Activated T-cell treated with anti-CD3 and anti-CD28 coated beads for 24 hours (primary cell): ENCODE data around the gene BRF1.
"Not testable (repeated sequence)": the region's sequence is repeated elsewhere in the genome, so short reads cannot be mapped to it uniquely, and the experiment has no call there.

Experiments used
- DNase-seq: peaks from one replicate; pipeline ENCODE4 v3.0.0-alpha.2; 2020; ENCODE audit warnings: low read depth

The BRF1 gene

GRCh38 chr14:105290621-105291346 lies 10.0 kb downstream of the BRF1 start:
- no peak for DNase-seq

DNA sequence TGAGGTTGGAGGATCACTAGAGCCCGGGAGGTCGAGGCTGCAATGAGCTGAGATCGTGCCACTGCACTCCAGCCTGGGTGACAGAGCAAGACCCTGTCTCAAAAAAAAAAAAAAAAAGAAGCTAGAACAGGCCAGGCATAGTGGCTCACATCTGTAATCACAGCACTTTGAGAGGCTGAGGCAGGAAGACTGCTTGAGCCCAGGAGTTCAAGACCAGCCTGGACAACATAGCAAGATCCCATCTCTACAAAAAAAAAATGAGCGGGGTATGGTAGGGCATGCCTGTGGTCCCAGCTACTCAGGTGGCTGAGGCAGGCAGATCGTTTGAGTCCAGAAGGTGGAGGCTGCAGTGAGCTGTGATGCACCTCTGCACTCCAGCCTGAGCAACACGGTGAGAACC lies 11.9 kb downstream of the BRF1 start:
- DNase-seq, result not testable (repeated sequence)

- DNase-seq, result no peak
Measured at GRCh38 chr14:105287249-105288102, 13.3 kb downstream of the BRF1 start.

DNA sequence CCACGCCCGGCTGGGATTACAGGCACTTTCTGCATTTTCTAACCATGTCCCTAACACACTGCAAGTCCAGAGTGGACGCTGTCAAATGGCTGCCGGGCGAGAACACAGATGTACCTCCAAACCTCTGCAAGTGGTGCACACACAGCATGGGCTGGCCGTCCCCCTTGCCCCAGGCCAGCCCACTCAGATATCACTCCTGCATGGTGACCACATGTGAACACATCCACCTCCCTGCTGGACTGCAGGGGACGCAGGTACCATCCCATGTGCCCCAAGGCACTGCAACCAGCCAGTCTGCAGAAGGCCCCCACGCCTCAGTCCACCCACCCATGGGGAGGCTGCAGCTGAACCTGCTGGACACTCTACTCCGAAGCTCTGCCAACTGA lies 14.0 kb downstream of the BRF1 start:
- no peak for DNase-seq

GRCh38 chr14:105285174-105285573 lies 15.6 kb downstream of the BRF1 start:
- no peak for DNase-seq

DNA sequence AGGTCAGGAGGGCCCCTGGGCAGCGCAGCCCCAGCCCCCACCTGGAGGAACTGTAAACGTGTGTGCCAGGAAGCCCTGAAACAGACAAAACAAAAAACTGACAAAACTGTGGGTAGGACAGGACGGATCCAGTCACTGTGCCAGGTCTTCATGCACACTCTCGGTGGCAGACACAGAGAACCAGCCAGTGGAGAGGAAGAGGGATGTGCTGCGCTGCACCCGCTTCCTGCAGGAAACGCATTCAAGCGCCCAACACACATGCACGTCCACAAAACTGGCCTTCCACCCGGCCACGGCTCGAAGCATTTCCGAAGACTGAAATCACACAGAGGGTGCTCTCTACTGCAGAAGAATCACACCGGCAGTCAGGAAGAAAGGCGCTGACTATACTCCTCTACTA lies 16.9 kb downstream of the BRF1 start:
- DNase-seq, result no peak

GRCh38 chr14:105283028-105283427 lies 17.8 kb downstream of the BRF1 start:
- DNase-seq, result no peak

DNA sequence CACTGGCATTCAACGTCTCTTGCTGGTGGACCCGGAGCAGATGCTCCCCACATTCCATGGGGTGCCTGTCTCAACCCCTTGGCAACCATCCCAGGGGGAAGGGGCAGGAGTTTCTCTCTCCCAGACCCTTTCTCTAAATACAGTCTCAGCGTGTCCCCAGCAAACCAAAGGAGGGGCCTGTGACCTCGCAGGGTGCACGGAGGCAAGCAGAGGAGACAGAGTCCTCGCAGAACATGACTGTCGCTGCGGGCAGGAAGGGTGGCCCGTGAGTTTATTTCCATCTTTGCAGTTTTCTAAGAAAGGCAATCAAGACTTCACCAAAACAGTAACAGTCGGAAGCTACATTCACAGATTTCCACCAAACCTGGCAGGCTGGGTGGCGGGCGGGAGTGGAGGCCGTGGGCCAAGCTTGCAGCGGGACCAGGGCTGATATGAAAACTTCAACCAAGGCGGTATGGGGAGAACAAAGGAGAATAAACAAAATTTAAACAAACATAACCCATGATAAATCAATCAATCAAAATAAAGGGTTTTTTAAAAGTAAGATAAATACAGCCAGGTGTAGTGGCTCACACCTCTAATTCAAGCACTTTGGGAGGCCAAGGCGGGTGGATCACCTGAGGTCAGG lies 18.6 kb downstream of the BRF1 start:
- no peak for DNase-seq

GRCh38 chr14:105281371-105282097 lies 19.3 kb downstream of the BRF1 start:
- no peak for DNase-seq

- no peak for DNase-seq
Measured at GRCh38 chr14:105280525-105280924, 20.3 kb downstream of the BRF1 start.

DNA sequence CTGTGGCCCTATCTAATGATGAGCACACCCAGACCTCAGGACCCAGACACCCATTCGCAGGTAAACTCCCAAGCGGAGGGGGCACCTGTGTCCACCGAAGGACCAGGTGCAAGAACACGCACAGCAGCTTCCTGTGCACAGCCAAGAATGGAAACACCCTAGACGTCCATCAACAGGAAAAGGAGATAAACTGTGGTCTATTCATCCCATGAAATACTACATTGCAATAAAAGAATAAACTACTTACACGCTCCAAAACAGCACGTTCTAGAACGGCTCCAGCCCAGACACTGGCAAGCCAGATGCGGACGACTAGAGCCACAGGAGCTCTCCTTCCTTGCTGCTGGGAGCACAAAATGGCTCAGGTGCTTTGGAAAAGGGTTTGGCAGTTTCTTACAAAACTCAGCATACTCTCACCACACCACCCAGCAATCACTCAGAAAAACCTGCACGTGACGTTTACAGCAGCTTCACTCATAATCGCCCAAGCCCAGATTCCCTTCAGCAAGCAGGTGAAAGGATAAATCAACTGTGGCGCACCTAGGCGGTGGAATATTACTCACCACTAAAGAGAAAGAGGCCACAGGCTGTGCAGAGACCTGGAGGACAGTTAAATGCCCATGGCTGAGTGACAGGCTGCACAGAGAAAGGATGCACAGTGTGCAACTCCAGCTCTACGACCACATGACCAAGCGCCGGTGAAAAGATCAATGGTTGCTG lies 21.0 kb downstream of the BRF1 start:
- DNase-seq, result no peak

DNA sequence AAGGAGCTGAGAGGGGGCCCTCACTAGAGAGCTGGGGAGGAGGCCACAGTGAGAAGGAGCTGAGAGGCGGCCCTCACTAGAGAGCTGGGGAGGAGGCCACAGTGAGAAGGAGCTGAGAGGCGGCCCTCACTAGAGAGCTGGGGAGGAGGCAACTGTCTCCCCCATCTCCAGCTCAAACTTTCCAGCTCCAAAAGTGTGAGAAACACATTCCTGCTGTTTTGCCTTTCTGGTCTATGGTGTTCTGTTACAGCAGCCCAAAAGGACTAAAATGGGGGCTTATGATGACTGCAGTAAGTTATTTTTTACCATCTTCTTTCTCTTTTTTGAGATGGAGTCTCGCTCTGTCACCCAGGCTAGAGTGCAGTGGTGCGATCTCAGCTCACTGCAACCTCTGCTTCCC lies 23.4 kb downstream of the BRF1 start:
- DNase-seq, result not testable (repeated sequence)

- DNase-seq, result no peak
Measured at GRCh38 chr14:105275267-105275946, 25.4 kb downstream of the BRF1 start.

DNA sequence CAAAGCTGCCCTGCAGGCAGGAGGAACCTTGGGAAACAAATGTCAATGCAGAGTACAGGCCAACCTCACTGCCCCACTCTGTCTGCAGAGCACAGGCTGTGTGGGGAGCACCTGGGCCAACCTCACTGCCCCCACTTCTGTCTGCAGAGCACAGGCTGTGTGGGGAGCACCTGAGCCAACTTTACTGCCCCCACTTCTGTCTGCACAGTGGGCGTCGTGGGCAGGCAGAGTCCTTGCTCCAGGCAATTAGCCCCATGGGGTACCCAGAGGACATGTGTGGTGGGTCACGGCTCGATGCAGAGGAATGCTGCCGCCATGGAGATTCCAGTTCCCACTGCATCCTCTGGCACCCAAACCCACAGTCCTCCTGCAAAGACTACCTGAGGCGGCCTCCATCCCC lies 26.2 kb downstream of the BRF1 start:
- no peak for DNase-seq

- DNase-seq, result no peak
Measured at GRCh38 chr14:105273062-105273461, 27.7 kb downstream of the BRF1 start.

DNA sequence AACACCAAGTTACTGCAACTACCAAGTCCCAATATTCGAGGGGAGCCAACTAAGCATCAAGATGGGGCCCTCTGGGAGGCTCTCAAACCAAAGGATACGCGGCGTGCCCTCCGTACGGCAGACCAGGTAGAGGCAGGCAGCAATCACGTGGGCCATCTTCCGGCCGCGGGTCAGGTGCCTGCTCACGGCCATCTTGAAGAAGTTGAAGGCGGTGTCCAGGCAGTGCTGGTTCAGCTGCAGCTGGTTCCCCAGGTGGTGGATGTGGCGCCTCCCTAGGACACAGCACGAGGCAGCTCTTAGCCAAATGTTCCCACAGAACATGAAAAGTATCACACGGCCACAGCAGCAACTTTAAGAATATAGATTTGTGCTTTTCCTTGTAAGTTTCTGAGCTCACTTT lies 28.2 kb downstream of the BRF1 start:
- no peak for DNase-seq

DNA sequence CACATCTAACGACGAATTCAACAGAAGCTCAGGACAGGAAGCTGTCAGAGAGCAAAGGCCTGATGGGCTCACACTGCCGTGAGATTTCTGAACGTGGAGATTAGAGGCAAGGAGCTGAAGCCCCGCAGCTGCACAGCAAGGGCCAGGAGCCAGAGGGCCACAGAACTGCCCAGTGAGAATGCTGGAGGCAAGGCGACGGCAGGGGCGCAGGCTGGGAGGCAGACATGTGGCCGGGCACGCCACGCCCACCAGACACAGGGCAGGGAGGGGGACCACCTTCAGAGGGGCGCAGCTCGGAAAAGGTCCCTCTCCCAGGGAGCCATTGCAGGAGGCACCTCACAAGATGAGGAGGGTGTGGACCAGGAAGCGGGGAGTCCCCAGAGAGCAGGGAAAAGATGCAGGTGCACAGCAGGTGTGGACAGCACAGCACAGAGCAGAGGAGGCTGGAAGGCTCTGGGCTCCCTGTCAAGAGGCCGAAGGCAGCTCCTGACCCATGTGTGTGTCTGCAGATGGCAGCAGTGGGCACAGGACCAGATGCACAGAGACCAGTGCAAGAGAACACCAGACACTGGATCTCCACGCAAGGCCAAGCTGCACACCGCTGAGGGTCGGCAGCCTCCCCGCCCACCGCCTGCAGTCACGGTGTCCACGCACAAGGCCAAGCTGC lies 29.4 kb downstream of the BRF1 start:
- DNase-seq, result no peak

GRCh38 chr14:105269405-105269804 lies 31.4 kb downstream of the BRF1 start:
- no peak for DNase-seq

- DNase-seq, result no peak
Measured at GRCh38 chr14:105268736-105269354, 32.0 kb downstream of the BRF1 start.
